NOMO-1 treated with DMSO at 0.1 percent for 48 hours (cell line): ENCODE measurements around the gene CCL23.

Experiments used
- DNase-seq: peaks from one replicate; lab custom pipeline; 2025; ENCODE audit not compliant: unreplicated experiment; lab: John Stamatoyannopoulos, UW

CCL23 gene

GRCh38 chr17:35972066-35972465 lies 45.7 kb downstream of the CCL23 start:
- DNase-seq: no peak

GRCh38 chr17:35969558-35970380 lies 48.0 kb downstream of the CCL23 start:
- DNase-seq: peak; percentile 44

- no peak for DNase-seq
Observed at GRCh38 chr17:35968520-35969054, 49.2 kb downstream of the CCL23 start.

GRCh38 chr17:35965272-35965671 lies 52.5 kb downstream of the CCL23 start:
- no peak for DNase-seq

GRCh38 chr17:35963663-35964062 lies 54.1 kb downstream of the CCL23 start:
- DNase-seq: no peak
